ENCODE results near the gene CSF1R.
"Not testable (repeated sequence)": the region's sequence is repeated elsewhere in the genome, so short reads cannot be mapped to it uniquely, and the experiment has no call there.

CSF1R gene

GRCh38 chr5:150103678-150104549 is 17.6 kb upstream of the CSF1R start:
- DNase-seq: no peak

GRCh38 chr5:150101023-150101422 is 14.7 kb upstream of the CSF1R start:
- no peak for DNase-seq

GRCh38 chr5:150097152-150097551 is 10.8 kb upstream of the CSF1R start:
- no peak for DNase-seq

GRCh38 chr5:150092159-150092787 is 5.9 kb upstream of the CSF1R start:
- no peak for DNase-seq

GRCh38 chr5:150085191-150085912 is 1.0 kb downstream of the CSF1R start:
- no peak for DNase-seq

GRCh38 chr5:150084754-150085153 is 1.6 kb downstream of the CSF1R start:
- DNase-seq: not testable (repeated sequence)

GRCh38 chr5:150082889-150083288 is 3.5 kb downstream of the CSF1R start:
- DNase-seq: no peak

- DNase-seq: no peak
Measured at GRCh38 chr5:150082374-150082773, 4.0 kb downstream of the CSF1R start.

GRCh38 chr5:150081541-150082283 is 4.6 kb downstream of the CSF1R start:
- DNase-seq: no peak

GRCh38 chr5:150080696-150081435 is 5.5 kb downstream of the CSF1R start:
- DNase-seq: no peak

- no peak for DNase-seq
Measured at GRCh38 chr5:150079909-150080461, 6.4 kb downstream of the CSF1R start.

GRCh38 chr5:150078802-150079689 is 7.3 kb downstream of the CSF1R start:
- peak; percentile 20 for DNase-seq

- no peak for DNase-seq
Measured at GRCh38 chr5:150077996-150078801, 8.2 kb downstream of the CSF1R start.

- DNase-seq: no peak
Measured at GRCh38 chr5:150077060-150077459, 9.3 kb downstream of the CSF1R start.

- DNase-seq: no peak
Measured at GRCh38 chr5:150075806-150076205, 10.5 kb downstream of the CSF1R start.

- no peak for DNase-seq
Measured at GRCh38 chr5:150075233-150075632, 11.1 kb downstream of the CSF1R start.

GRCh38 chr5:150073677-150074076 is 12.7 kb downstream of the CSF1R start:
- no peak for DNase-seq

GRCh38 chr5:150073086-150073625 is 13.2 kb downstream of the CSF1R start:
- DNase-seq: no peak

- no peak for DNase-seq
Measured at GRCh38 chr5:150070821-150071220, 15.5 kb downstream of the CSF1R start.

All from fibroblast of skin of scalp (primary cell).